ENCODE measurements around the gene FUT6. TPM values are rescaled to one million over a fixed set of nuclear protein-coding genes. Genes with fewer than 3 reads are reported as not detected.
"Not testable (repeated sequence)": the region's sequence is repeated elsewhere in the genome, so short reads cannot be mapped to it uniquely, and the experiment has no call there.

The FUT6 gene
- total RNA-seq, 1 donor from 2014 or later: not detected

DNA sequence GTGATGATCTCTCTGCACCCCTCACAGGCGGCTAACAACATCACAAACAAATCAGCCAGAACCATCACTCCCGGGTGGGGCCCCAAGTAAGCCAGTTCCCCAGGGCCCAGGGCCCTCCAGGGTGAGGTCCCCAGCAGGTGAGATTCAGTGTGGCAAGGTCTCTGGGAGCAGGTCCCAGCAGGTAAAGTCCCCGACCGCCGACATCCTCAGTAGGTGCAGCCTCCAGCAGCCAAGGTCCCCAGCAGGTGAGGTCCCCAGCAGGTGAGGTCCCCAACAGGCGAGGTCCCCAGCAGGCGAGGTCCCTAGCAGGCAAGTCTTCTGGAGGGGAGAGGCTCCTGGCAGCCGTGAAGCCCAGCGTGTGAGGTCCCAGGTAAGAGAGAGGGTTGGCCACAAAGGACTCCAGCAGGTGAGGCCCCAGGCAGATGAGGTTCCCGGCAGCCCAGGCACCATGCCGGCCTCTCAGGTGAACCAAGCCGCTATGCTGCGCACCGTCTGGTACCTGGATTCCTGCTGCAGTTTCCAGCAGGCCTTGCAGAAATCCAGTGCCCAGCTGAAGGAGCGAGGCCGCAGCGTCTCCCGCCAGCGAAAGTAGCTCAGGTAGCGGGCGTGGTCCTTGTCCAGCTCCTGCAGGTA is 3.9 kb upstream of the FUT6 start:
- no peaks in the 10 kb centered on the region for H3K36me3 ChIP-seq (ENCODE audit: control insufficient read depth in 3 of 3, insufficient read depth in 3 of 3, low read length in 3 of 3)
- no peak overlapping the region for H3K4me3 ChIP-seq (ENCODE audit: low read length in 3 of 3)
- no peak overlapping the region for H3K27ac ChIP-seq (ENCODE audit: low read depth, low read length)
- H3K9ac ChIP-seq (ENCODE audit: low read depth in 1 of 3, low read length in 3 of 3): no peak overlapping the region
- no peaks in the 10 kb centered on the region for H3K4me1 ChIP-seq (ENCODE audit: control insufficient read depth in 3 of 3, insufficient read depth in 3 of 3, low read length in 3 of 3)
- peaks cover under 1 to 4% (median 3%) of the 10 kb centered on the region in 3 donors for H3K27me3 ChIP-seq (ENCODE audit: control insufficient read depth in 3 of 3, insufficient read depth in 3 of 3, low read length in 3 of 3)
- no peaks in the 10 kb centered on the region for H3K9me3 ChIP-seq (ENCODE audit: control insufficient read depth in 3 of 3, low read length in 3 of 3)

DNA sequence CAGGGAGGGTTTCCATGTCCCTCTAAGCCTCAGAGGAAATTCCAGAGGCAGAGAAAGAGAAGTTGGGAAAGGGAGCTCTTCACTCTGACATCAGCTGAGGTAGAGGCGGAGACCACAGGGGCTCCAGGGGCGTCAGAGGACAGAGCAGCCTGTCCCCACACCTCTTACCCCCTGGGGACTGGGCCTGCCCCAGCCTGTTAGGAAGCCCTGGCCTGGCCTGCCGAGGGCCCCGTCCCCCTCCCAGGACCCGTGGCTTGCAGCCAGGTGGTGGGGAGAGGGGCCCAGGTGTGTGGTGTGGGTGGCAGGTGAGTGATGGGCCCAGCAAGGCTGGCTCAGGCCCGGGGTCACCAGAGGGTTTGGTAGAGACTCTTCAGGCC is 2.2 kb upstream of the FUT6 start:
- H3K4me1 ChIP-seq (ENCODE audit: control insufficient read depth in 3 of 3, insufficient read depth in 3 of 3, low read length in 3 of 3); H3K4me3 ChIP-seq (ENCODE audit: low read length in 3 of 3); H3K27me3 ChIP-seq (ENCODE audit: control insufficient read depth in 3 of 3, insufficient read depth in 3 of 3, low read length in 3 of 3); H3K36me3 ChIP-seq (ENCODE audit: control insufficient read depth in 3 of 3, insufficient read depth in 3 of 3, low read length in 3 of 3); H3K27ac ChIP-seq (ENCODE audit: low read depth, low read length); H3K9ac ChIP-seq (ENCODE audit: low read depth in 1 of 3, low read length in 3 of 3); H3K9me3 ChIP-seq (ENCODE audit: control insufficient read depth in 3 of 3, low read length in 3 of 3): not testable (repeated sequence)

DNA sequence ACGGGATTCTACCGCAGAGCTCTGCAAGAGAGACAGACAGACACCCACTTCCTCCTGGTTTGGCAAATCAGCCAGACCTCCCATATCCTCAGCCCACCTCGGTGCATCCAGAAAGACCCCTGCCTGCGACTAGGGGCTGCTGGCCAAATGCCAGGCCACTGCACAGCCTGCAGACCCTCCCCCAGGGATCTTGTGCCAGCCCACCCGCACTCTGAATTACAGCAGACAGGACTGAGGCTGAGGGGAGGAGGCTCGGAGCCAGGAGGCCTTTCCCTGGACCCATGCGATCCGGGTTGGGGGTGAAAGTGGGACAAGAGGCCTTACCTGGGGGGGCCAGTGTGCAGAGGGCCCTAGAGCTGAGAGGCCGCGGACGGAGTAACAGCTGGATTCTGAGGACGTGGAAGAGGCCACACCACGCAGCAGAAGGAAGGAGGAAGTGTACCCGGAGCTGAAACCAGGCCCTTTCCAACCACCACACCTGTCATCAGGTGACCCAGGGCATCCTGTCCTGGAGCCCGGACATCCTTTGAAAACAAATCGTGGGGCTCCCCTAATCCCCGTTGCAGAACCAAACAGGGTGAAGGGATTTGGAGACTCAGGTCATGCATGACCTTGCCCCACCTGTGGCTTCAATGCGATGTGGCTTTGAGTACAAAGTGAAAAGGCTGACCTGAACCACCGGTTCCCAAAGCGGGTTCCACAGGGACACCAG is 993 bp downstream of the FUT6 start:
- Histone ChIP-seq H3K27me3 (ENCODE audit: control insufficient read depth in 3 of 3, insufficient read depth in 3 of 3, low read length in 3 of 3) (peaks cover 5 to 13% (median 9%) of the 10 kb centered on the region in 3 donors), H3K27ac (ENCODE audit: low read depth, low read length) (no peak overlapping the region), H3K36me3 (ENCODE audit: control insufficient read depth in 3 of 3, insufficient read depth in 3 of 3, low read length in 3 of 3) (no peaks in the 10 kb centered on the region), H3K9ac (ENCODE audit: low read depth in 1 of 3, low read length in 3 of 3) (no peak overlapping the region), H3K4me3 (ENCODE audit: low read length in 3 of 3) (no peak overlapping the region), H3K4me1 (ENCODE audit: control insufficient read depth in 3 of 3, insufficient read depth in 3 of 3, low read length in 3 of 3) (no peaks in the 10 kb centered on the region), H3K9me3 (ENCODE audit: control insufficient read depth in 3 of 3, low read length in 3 of 3) (no peaks in the 10 kb centered on the region)

DNA sequence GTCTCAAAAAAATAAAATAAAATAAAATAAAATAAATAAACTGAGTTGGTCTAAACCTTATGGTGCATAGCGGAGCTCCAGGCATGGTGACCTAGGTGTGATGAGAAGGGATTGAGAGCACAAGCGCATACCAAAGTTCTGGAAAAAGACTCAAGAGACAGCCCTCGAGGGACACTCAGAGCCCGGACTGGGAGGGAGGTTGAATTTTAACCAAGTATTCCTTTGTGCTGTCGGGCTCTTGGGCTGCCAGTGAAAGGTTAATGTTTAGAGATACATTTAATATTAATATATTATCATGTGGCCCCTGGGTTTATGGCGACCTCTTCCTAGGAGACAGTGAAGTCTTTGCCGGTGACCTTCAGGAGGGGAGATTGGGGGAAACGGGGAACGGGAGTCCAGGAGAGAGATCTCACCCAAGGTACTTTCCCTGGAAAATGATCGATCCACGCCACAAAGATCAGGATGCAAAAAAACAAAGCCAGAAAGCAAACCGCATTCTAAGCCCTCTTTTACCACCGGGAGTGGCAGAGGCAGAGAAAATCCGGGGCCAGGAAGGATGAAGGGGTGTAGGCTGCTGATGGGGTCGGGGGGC is 1.6 kb downstream of the FUT6 start:
- Histone ChIP-seq H3K4me1 (ENCODE audit: control insufficient read depth in 3 of 3, insufficient read depth in 3 of 3, low read length in 3 of 3) (no peaks in the 10 kb centered on the region), H3K27me3 (ENCODE audit: control insufficient read depth in 3 of 3, insufficient read depth in 3 of 3, low read length in 3 of 3) (peaks cover 6 to 16% (median 9%) of the 10 kb centered on the region in 3 donors), H3K27ac (ENCODE audit: low read depth, low read length) (no peak overlapping the region), H3K36me3 (ENCODE audit: control insufficient read depth in 3 of 3, insufficient read depth in 3 of 3, low read length in 3 of 3) (no peaks in the 10 kb centered on the region), H3K9ac (ENCODE audit: low read depth in 1 of 3, low read length in 3 of 3) (no peak overlapping the region), H3K9me3 (ENCODE audit: control insufficient read depth in 3 of 3, low read length in 3 of 3) (no peaks in the 10 kb centered on the region), H3K4me3 (ENCODE audit: low read length in 3 of 3) (no peak overlapping the region)

DNA sequence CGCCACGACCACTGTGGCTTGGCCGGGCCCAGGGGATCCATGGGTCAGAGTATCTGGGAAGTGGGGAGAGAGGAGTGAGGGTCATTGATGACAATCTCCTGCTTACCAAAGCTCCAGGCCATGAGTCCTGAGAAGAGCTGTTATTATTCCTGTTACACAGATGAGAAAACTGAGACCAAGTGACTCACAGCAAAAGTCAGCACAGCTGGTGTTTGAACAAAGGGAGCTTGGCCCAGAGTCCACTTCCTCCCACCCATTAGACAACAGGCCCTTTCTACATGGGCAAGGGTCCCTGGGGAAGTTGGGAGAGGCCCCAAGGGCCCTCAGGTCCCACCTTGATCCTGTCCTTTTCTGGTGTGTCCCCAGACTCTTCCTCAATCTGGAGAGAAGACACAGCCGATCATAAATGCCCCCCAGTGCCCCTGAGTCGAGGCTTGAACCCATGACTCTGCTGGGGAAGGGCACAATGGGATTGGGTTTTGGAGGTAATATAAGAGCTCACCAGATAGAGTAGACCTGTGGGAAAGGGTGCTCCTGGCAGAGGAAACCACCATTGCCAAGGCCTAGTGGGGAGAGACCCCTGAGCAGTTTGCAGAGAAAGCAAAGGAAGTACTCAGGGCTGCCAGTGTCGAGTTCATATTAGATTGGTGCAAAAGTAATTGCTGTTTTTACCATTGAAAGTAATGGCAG is 6.8 kb downstream of the FUT6 start:
- peaks cover 0 to 3% (median 0%) of the 10 kb centered on the region in 3 donors for H3K4me1 ChIP-seq (ENCODE audit: control insufficient read depth in 3 of 3, insufficient read depth in 3 of 3, low read length in 3 of 3)
- H3K27me3 ChIP-seq (ENCODE audit: control insufficient read depth in 3 of 3, insufficient read depth in 3 of 3, low read length in 3 of 3): peaks cover 32 to 53% (median 33%) of the 10 kb centered on the region in 3 donors
- H3K36me3 ChIP-seq (ENCODE audit: control insufficient read depth in 3 of 3, insufficient read depth in 3 of 3, low read length in 3 of 3): no peaks in the 10 kb centered on the region
- H3K9me3 ChIP-seq (ENCODE audit: control insufficient read depth in 3 of 3, low read length in 3 of 3): no peaks in the 10 kb centered on the region
- H3K27ac ChIP-seq (ENCODE audit: low read depth, low read length): no peak overlapping the region
- no peak overlapping the region for H3K9ac ChIP-seq (ENCODE audit: low read depth in 1 of 3, low read length in 3 of 3)
- H3K4me3 ChIP-seq (ENCODE audit: low read length in 3 of 3): no peak overlapping the region

DNA sequence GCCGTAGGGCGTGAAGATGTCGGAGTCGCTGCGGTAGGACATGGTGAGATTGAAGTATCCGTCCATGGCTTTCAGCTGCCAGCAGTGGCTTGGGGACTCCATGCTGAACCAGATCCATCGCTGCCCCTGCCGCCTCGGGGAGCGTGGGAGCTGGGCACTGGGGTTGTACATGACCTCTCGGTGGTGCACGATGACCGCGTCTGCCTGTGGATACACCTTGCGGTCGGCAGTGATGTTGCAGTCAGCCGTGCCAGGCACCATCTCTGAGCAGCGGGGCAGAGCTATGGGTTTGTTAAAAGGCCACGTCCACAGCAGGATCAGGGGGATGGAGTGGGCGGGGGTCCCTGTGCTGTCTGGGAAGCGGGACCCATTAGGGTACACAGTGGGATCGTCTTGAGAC is 7.4 kb downstream of the FUT6 start:
- Histone ChIP-seq H3K4me3 (ENCODE audit: low read length in 3 of 3) (no peak overlapping the region), H3K27me3 (ENCODE audit: control insufficient read depth in 3 of 3, insufficient read depth in 3 of 3, low read length in 3 of 3) (peaks cover 32 to 57% (median 33%) of the 10 kb centered on the region in 3 donors), H3K9ac (ENCODE audit: low read depth in 1 of 3, low read length in 3 of 3) (no peak overlapping the region), H3K27ac (ENCODE audit: low read depth, low read length) (no peak overlapping the region), H3K4me1 (ENCODE audit: control insufficient read depth in 3 of 3, insufficient read depth in 3 of 3, low read length in 3 of 3) (peaks cover 0 to 3% (median 0%) of the 10 kb centered on the region in 3 donors), H3K9me3 (ENCODE audit: control insufficient read depth in 3 of 3, low read length in 3 of 3) (no peaks in the 10 kb centered on the region), H3K36me3 (ENCODE audit: control insufficient read depth in 3 of 3, insufficient read depth in 3 of 3, low read length in 3 of 3) (no peaks in the 10 kb centered on the region)

DNA sequence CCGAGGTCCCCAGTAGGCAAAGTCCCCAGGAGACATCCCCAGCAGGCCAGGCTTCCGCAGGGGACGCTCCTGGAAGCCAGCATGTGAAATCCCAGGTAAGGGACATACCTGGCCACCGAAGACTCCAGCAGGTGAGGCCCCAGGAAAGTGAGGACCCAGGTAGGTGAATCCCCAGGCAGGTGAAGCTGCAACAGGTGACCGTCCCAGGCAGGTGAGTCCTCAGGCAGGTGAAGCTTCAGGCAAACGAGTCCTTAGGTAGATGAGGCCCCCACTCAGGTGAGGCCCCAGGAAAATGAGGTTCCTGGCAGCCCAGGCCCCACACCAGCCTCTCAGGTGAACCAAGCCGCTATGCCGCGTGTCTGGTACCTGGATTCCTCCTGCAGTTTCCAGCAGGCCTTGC is 8.3 kb downstream of the FUT6 start:
- no peak overlapping the region for H3K4me3 ChIP-seq (ENCODE audit: low read length in 3 of 3)
- no peak overlapping the region for H3K9ac ChIP-seq (ENCODE audit: low read depth in 1 of 3, low read length in 3 of 3)
- H3K4me1 ChIP-seq (ENCODE audit: control insufficient read depth in 3 of 3, insufficient read depth in 3 of 3, low read length in 3 of 3): peaks cover 0 to 3% (median 0%) of the 10 kb centered on the region in 3 donors
- H3K9me3 ChIP-seq (ENCODE audit: control insufficient read depth in 3 of 3, low read length in 3 of 3): no peaks in the 10 kb centered on the region
- no peaks in the 10 kb centered on the region for H3K36me3 ChIP-seq (ENCODE audit: control insufficient read depth in 3 of 3, insufficient read depth in 3 of 3, low read length in 3 of 3)
- H3K27me3 ChIP-seq (ENCODE audit: control insufficient read depth in 3 of 3, insufficient read depth in 3 of 3, low read length in 3 of 3): peaks cover 33 to 66% (median 35%) of the 10 kb centered on the region in 3 donors
- H3K27ac ChIP-seq (ENCODE audit: low read depth, low read length): no peak overlapping the region

DNA sequence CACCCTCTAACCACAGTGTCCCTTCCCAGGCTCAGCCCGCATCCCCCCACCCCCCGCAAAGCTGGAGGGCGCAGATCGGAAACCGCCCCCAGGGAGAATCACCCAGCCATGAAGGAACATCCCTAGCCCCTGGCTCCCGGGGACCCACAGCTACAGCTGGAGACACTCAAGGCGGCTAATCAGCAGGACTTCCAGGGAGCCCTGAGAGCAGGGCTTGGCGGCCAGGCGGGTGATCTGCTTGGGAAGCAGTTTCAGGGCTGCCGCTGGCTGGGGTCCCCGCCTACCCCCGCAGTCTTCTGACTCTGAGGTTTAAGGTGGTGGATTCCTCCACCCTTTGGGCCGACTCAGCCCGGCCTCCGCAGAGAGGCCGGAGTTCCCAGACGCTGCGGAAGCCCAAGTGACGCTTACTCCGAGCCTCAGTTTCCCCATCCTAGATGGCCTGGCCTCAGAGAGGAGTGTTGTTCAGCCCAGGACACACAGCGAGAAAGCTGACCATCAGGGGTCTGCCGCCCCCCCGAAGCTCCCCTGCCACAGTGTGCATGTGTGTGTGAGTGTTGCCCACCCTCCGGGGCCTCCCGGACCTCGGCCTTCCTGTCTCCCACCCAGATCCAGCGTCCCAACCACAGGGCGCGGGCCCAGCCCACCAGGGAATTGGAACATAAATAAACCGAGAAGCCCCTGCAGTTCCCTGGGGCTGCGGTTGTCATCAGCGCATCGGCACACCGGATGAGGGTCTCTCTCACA is 9.8 kb downstream of the FUT6 start:
- no peak overlapping the region for H3K4me3 ChIP-seq (ENCODE audit: low read length in 3 of 3)
- H3K9ac ChIP-seq (ENCODE audit: low read depth in 1 of 3, low read length in 3 of 3): no peak overlapping the region
- H3K36me3 ChIP-seq (ENCODE audit: control insufficient read depth in 3 of 3, insufficient read depth in 3 of 3, low read length in 3 of 3): no peaks in the 10 kb centered on the region
- no peak overlapping the region for H3K27ac ChIP-seq (ENCODE audit: low read depth, low read length)
- peaks cover 0 to 3% (median 0%) of the 10 kb centered on the region in 3 donors for H3K4me1 ChIP-seq (ENCODE audit: control insufficient read depth in 3 of 3, insufficient read depth in 3 of 3, low read length in 3 of 3)
- H3K27me3 ChIP-seq (ENCODE audit: control insufficient read depth in 3 of 3, insufficient read depth in 3 of 3, low read length in 3 of 3): peaks cover 34 to 61% (median 35%) of the 10 kb centered on the region in 3 donors
- H3K9me3 ChIP-seq (ENCODE audit: control insufficient read depth in 3 of 3, low read length in 3 of 3): no peaks in the 10 kb centered on the region

DNA sequence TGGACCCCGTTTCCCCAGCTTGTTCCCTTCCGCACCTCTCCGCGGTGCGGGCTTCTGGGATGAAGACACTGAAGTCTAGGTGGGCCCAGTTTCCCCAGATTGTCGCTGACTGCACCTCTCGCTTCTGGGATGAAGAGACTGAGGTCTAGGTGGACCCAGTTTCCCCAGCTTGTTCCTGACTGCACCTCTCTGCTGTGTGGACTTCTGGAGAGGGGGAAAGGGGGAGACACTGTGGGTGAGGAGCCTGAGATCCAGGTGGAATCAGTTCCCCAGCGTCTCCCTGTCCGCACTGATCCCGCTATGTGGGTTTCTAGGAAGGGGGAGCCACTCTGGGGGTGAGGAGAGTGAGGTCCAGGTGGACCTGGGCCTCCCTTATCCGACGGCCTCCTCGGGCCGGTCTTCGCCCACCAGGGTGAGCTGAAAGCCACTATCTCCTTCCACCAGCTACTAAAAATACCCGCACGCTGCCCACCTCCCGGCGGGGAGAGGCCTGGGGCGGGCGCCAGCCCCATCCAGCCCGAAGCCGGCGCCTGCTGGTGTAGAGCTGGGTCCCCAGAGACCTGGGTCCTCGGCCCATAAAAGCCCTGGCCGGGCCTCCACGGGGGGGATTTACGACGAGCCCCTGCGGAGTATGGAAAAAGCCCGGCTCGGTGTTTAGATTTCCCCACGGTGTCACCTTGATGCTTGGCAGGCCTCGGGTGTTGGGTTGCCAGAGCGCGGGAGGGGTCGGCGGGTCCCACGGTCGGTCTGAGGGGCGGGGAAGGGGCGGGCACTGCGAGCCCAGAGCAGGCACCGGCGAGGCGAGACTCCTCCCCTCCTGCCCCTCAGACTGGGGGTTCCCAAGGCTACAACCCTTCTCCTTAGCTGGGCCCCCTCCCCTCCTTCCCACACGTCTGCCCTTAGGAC is 10.6 kb downstream of the FUT6 start:
- no peaks in the 10 kb centered on the region for H3K36me3 ChIP-seq (ENCODE audit: control insufficient read depth in 3 of 3, insufficient read depth in 3 of 3, low read length in 3 of 3)
- peaks cover 32 to 59% (median 33%) of the 10 kb centered on the region in 3 donors for H3K27me3 ChIP-seq (ENCODE audit: control insufficient read depth in 3 of 3, insufficient read depth in 3 of 3, low read length in 3 of 3)
- H3K9me3 ChIP-seq (ENCODE audit: control insufficient read depth in 3 of 3, low read length in 3 of 3): no peaks in the 10 kb centered on the region
- H3K4me1 ChIP-seq (ENCODE audit: control insufficient read depth in 3 of 3, insufficient read depth in 3 of 3, low read length in 3 of 3): peaks cover 0 to 3% (median 0%) of the 10 kb centered on the region in 3 donors
- H3K4me3 ChIP-seq (ENCODE audit: low read length in 3 of 3): peak overlapping the region in 2 of 3 donors; percentile 43 to 65
- peak overlapping the region in 1 of 3 donors; percentile 8 for H3K9ac ChIP-seq (ENCODE audit: low read depth in 1 of 3, low read length in 3 of 3)
- H3K27ac ChIP-seq (ENCODE audit: low read depth, low read length): no peak overlapping the region

Measured in skeletal muscle tissue (tissue), 4 donors.